Measurements from ENCODE around the gene HSD17B12. TPM values are rescaled to one million over a fixed set of nuclear protein-coding genes. Genes with fewer than 3 reads are reported as not detected.

The HSD17B12 gene
- polyA plus RNA-seq, 3 donors = 13.3 to 35.5 (median 30.4) TPM

- no peak overlapping the region for H3K9ac ChIP-seq (ENCODE audit: insufficient read depth, low read length, poor library complexity, severe bottlenecking)
- 100% methylated on average over 3 of the region's 5 CpGs for WGBS (ENCODE audit: insufficient coverage)
These were observed 109.3 kb downstream of the HSD17B12 start for GRCh38 chr11:43789700-43790443.

GRCh38 chr11:43790444-43790794 is 109.9 kb downstream of the HSD17B12 start:
- H3K27me3 Mint-ChIP-seq (ENCODE audit: low read depth in 3 of 3) = no peaks in the 10 kb centered on the region

More at GRCh38 chr11:43789700-43790443, 109.3 kb downstream of the HSD17B12 start:
- H3K4me1 Mint-ChIP-seq = peaks cover 24% of the 10 kb centered on the region
- no peak overlapping the region for H3K4me3 Mint-ChIP-seq
- H3K27ac Mint-ChIP-seq = peak overlapping the region in 6 of 7 donors; percentile 54 to 99 (median 80)
- Histone ChIP-seq H3K4me2 (replicated peaks; ENCODE audit: extremely low read depth, low read length, poor library complexity, severe bottlenecking) (no peak overlapping the region), H3K79me2 (ENCODE audit: insufficient read depth, low read length) (peaks cover 5% of the 10 kb centered on the region), H3K27me3 (ENCODE audit: control insufficient read depth in 2 of 2, insufficient read depth in 2 of 2, low read length in 2 of 2) (no peaks in the 10 kb centered on the region), H3K4me1 (ENCODE audit: control insufficient read depth in 1 of 2, insufficient read depth in 2 of 2, low read length in 2 of 2) (peaks cover 30 to 34% of the 10 kb centered on the region in 2 donors), H2AFZ (ENCODE audit: insufficient read depth, low read depth, low read length, poor library complexity, severe bottlenecking) (no peak overlapping the region), H3K4me3 (replicated peaks in 1 of 3; ENCODE audit: low read depth in 2 of 3, low read length in 3 of 3) (no peak overlapping the region), H3K9me3 (replicated peaks in 1 of 2; ENCODE audit: control insufficient read depth in 1 of 2, insufficient read depth in 1 of 2, low read length in 2 of 2) (peaks cover 0 to 6% of the 10 kb centered on the region in 2 donors), H3K27ac (ENCODE audit: low read depth in 1 of 2, low read length in 2 of 2) (peak overlapping the region in 1 of 2 donors; percentile 94), H3K36me3 (replicated peaks in 1 of 2; ENCODE audit: control insufficient read depth in 1 of 2, insufficient read depth in 2 of 2, low read length in 2 of 2) (no peaks in the 10 kb centered on the region), H4K20me1 (ENCODE audit: insufficient read depth, low read length) (no peaks in the 10 kb centered on the region)
- intact Hi-C loops (cut with micrococcal nuclease) = loop anchor here in 1 of 2 donors (10.0 kb wide), 1 partner anchor 105 kb away; the partner anchor contains the start of gene HSD17B12
- H3K27me3 Mint-ChIP-seq (ENCODE audit: low read depth in 3 of 3) = no peaks in the 10 kb centered on the region
- peaks cover 5 to 8% of the 10 kb centered on the region in 2 donors for H3K36me3 Mint-ChIP-seq
- TF ChIP-seq CTCF (IDR thresholded peaks at IDR 0.05) = no peak
- DNase-seq = no peak
- H3K9me3 Mint-ChIP-seq = peaks cover 0 to 9% (median 3%) of the 10 kb centered on the region in 7 donors

More at GRCh38 chr11:43790444-43790794, 109.9 kb downstream of the HSD17B12 start:
- no peak overlapping the region for H2AFZ ChIP-seq (ENCODE audit: insufficient read depth, low read depth, low read length, poor library complexity, severe bottlenecking)
- no peak overlapping the region for H3K4me3 Mint-ChIP-seq
- H3K9me3 Mint-ChIP-seq = peaks cover 0 to 6% (median 0%) of the 10 kb centered on the region in 7 donors
- whole genome bisulfite sequencing (ENCODE audit: insufficient coverage) = no CpG with 5 or more reads among the region's 4 CpGs
- no peak overlapping the region for H3K4me2 ChIP-seq (replicated peaks; ENCODE audit: extremely low read depth, low read length, poor library complexity, severe bottlenecking)
- no peak for TF ChIP-seq CTCF (IDR thresholded peaks at IDR 0.05)
- no peaks in the 10 kb centered on the region for H3K27me3 ChIP-seq (ENCODE audit: control insufficient read depth in 2 of 2, insufficient read depth in 2 of 2, low read length in 2 of 2)
- peaks cover 5% of the 10 kb centered on the region for H3K79me2 ChIP-seq (ENCODE audit: insufficient read depth, low read length)
- H3K36me3 Mint-ChIP-seq = peaks cover 8 to 12% of the 10 kb centered on the region in 2 donors
- peaks cover 0 to under 1% of the 10 kb centered on the region in 2 donors for H3K9me3 ChIP-seq (replicated peaks in 1 of 2; ENCODE audit: control insufficient read depth in 1 of 2, insufficient read depth in 1 of 2, low read length in 2 of 2)
- H3K9ac ChIP-seq (ENCODE audit: insufficient read depth, low read length, poor library complexity, severe bottlenecking) = no peak overlapping the region
- peaks cover 0 to 2% of the 10 kb centered on the region in 2 donors for H3K36me3 ChIP-seq (replicated peaks in 1 of 2; ENCODE audit: control insufficient read depth in 1 of 2, insufficient read depth in 2 of 2, low read length in 2 of 2)
- H3K27ac Mint-ChIP-seq = peak overlapping the region in 6 of 7 donors; percentile 36 to 90 (median 58)
- H3K27ac ChIP-seq (ENCODE audit: low read depth in 1 of 2, low read length in 2 of 2) = no peak overlapping the region
- peak in 2 of 3 donors; percentile 10 to 21 for DNase-seq
- no peaks in the 10 kb centered on the region for H4K20me1 ChIP-seq (ENCODE audit: insufficient read depth, low read length)
- peaks cover 24% of the 10 kb centered on the region for H3K4me1 Mint-ChIP-seq
- intact Hi-C loops (cut with micrococcal nuclease) = no loop called here
- H3K4me3 ChIP-seq (replicated peaks in 1 of 3; ENCODE audit: low read depth in 2 of 3, low read length in 3 of 3) = no peak overlapping the region
- H3K4me1 ChIP-seq (ENCODE audit: control insufficient read depth in 1 of 2, insufficient read depth in 2 of 2, low read length in 2 of 2) = peaks cover 30 to 34% of the 10 kb centered on the region in 2 donors
